GM12891 (cell line): ENCODE results near the gene TRAF7.

Experiments used
- POLR2A ChIP-seq: IDR thresholded peaks from 2 replicates; pipeline ENCODE4 v1.6.1; 2011; ENCODE audit warnings: low read depth, low read length, control low read depth
- POLR2AphosphoS5 ChIP-seq: IDR thresholded peaks from 2 replicates; pipeline ENCODE4 v1.6.1; 2011; ENCODE audit warnings: low read depth, low read length, control low read depth
- TAF1 ChIP-seq: IDR thresholded peaks from 2 replicates; pipeline ENCODE4 v1.6.1; 2011; ENCODE audit warnings: low read depth, low read length, control low read depth

GRCh38 chr16:2170080-2170479 is 14.5 kb downstream of the TRAF7 start:
- TF ChIP-seq POLR2AphosphoS5: no peak
- TF ChIP-seq POLR2A: no peak
- no peak for TF ChIP-seq TAF1
